GM13976 (cell line): Measurements from ENCODE around the gene ACY1.
A peak's percentile ranks its signal among the peaks of the same experiment; 100 is the strongest.

ENCODE experiments used
- DNase-seq: peaks from one replicate; pipeline ENCODE4 v3.0.0; 2012; ENCODE audit warnings: low spot score
- in situ Hi-C: fragments of 300-500 bp; cut with MboI; formaldehyde crosslinking; loops from one replicate; pipeline ENCODE4 v1.12.0; 2022; ENCODE audit warnings: low sequenced_read_pairs, mixed read lengths, inconsistent platforms; ENCODE audit not compliant: unreplicated experiment
- TF ChIP-seq, protein P1 (sequence below): IDR thresholded peaks from 2 replicates; pipeline ENCODE4 v1.5.1; 2012; ENCODE audit warnings: borderline replicate concordance, mild to moderate bottlenecking; ENCODE audit not compliant: insufficient read depth; ENCODE audit errors: extremely low read depth, missing control alignments, control extremely low read depth

The ACY1 gene

DNA sequence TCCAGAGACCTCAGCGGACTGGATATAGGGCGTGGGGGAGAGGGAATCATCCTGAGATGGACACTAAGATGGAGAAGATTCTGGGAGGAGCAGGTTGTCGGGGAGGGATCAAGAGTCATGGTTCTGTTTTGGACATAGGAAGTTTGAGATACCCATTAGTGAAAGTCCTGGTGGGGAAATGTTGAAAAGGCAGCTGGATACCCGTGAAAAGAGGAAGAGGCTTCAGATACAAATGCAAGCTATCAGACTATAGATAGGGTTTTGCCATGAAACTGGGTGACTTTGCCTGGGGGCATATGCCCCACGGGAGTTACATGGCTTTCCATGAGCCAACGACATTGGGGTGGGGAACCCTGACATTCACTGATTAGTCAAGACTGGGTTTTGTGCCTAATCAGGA is 29.2 kb upstream of the ACY1 start:
- in situ Hi-C loops: no loop called here
- no peak for DNase-seq
- TF ChIP-seq, protein P1, sequence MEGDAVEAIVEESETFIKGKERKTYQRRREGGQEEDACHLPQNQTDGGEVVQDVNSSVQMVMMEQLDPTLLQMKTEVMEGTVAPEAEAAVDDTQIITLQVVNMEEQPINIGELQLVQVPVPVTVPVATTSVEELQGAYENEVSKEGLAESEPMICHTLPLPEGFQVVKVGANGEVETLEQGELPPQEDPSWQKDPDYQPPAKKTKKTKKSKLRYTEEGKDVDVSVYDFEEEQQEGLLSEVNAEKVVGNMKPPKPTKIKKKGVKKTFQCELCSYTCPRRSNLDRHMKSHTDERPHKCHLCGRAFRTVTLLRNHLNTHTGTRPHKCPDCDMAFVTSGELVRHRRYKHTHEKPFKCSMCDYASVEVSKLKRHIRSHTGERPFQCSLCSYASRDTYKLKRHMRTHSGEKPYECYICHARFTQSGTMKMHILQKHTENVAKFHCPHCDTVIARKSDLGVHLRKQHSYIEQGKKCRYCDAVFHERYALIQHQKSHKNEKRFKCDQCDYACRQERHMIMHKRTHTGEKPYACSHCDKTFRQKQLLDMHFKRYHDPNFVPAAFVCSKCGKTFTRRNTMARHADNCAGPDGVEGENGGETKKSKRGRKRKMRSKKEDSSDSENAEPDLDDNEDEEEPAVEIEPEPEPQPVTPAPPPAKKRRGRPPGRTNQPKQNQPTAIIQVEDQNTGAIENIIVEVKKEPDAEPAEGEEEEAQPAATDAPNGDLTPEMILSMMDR: no peak

DNA sequence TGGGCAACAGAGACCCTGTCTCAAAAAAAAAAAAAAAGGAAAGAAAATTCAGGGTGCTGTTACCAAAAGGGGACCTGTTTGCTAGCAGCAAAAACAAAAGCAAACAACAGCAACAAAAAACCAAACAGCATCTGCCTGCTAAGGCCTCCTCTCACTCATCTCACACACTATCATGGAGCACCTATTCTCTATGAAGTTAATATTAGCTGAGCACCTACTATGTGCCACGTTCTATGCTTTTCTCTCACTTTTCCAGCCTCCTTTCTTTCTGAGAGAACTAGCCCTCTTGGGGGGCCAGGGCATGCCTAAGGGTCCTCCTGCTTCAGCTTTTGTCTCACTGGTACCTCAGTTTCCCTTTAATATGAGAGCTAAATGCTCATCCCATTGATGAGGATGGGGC is 28.6 kb upstream of the ACY1 start:
- TF ChIP-seq, protein P1: no peak
- DNase-seq: no peak
- in situ Hi-C loops: no loop called here

DNA sequence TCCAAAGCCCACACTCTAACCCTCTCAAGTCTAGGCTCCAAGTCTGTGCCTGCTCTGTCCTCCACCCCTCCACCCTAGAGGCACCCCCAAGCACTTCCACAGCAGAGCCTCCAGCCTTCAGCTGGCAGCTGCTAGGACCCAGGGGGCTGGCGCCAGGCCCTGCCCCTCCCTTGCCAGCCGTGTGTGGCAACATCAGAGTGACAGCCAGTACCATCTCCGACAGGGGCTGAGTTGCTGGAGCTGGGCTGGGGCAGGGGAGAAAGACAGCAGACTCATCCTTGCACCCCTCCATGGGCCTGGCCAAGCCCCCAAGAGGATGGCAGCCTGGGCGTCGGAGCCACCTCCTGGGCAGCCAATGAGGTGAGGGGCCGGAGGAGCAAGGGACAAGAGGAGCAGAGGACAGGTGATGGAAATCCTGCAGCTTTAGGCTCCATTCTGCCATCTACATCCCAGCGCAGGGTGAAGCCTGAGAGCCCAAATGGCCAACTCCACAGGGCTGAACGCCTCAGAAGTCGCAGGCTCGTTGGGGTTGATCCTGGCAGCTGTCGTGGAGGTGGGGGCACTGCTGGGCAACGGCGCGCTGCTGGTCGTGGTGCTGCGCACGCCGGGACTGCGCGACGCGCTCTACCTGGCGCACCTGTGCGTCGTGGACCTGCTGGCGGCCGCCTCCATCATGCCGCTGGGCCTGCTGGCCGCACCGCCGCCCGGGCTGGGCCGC is 28.0 kb upstream of the ACY1 start, which contains the start of gene GPR62:
TSS of gene GPR62 (plus strand) at position 207 of the 718 bp plus-strand sequence. CDS start at position 479, 272 bp downstream.
- in situ Hi-C loops: no loop called here
- no peak for DNase-seq
- TF ChIP-seq, protein P1: no peak

DNA sequence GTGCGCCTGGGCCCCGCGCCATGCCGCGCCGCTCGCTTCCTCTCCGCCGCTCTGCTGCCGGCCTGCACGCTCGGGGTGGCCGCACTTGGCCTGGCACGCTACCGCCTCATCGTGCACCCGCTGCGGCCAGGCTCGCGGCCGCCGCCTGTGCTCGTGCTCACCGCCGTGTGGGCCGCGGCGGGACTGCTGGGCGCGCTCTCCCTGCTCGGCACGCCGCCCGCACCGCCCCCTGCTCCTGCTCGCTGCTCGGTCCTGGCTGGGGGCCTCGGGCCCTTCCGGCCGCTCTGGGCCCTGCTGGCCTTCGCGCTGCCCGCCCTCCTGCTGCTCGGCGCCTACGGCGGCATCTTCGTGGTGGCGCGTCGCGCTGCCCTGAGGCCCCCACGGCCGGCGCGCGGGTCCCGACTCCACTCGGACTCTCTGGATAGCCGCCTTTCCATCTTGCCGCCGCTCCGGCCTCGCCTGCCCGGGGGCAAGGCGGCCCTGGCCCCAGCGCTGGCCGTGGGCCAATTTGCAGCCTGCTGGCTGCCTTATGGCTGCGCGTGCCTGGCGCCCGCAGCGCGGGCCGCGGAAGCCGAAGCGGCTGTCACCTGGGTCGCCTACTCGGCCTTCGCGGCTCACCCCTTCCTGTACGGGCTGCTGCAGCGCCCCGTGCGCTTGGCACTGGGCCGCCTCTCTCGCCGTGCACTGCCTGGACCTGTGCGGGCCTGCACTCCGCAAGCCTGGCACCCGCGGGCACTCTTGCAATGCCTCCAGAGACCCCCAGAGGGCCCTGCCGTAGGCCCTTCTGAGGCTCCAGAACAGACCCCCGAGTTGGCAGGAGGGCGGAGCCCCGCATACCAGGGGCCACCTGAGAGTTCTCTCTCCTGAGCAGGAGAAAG is 27.2 kb upstream of the ACY1 start:
- DNase-seq: peak; percentile 58
- TF ChIP-seq, protein P1: no peak
- in situ Hi-C loops: no loop called here

DNA sequence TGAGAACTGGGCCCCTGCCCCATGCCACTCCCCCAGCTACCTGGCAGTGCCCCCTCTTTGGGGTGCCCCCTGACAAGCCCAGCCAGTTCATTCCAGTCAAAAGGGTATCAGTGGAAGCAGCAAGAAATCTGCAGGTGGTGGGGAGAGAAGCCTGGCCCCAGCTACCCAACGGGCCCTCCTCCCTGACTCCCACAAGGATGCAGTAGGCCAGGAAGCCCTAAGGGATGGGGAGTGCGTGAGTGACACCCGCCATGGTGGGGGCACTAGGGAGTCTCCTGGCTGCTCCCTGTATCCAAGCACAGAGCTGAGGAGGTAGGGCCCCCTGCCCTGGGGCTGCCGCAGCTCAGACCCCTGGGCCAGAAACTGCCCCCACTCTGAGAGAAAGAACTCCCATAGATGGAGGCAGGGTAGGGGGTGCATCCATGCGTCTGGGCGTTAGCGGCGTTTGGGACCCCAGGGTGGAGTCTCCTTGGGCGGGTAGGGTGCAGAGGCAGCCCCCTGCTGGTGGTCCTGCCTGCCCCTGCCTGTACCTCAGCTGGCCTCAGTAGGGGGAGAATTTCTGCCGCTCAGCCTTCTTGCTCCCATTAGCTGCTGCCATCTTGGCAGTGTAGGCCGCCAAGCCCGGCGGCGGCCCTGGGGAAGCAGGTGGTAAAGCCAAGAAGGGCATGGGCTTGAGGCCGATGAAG is 25.7 kb upstream of the ACY1 start:
- TF ChIP-seq, protein P1: no peak
- in situ Hi-C loops: no loop called here
- DNase-seq: no peak
